HG03378 (cell line): ENCODE measurements around the gene CLCNKA.
"Not testable (repeated sequence)": the region's sequence is repeated elsewhere in the genome, so short reads cannot be mapped to it uniquely, and the experiment has no call there.

Experiments used
- ATAC-seq: cut with Tn5 transposase; IDR thresholded peaks from one replicate; pipeline ENCODE4 v1.9.1; 2021; ENCODE audit warnings: mild to moderate bottlenecking, moderate library complexity; ENCODE audit not compliant: unreplicated experiment

The CLCNKA gene

GRCh38 chr1:16017076-16017460, 4.8 kb upstream of the CLCNKA start:
- no peak for ATAC-seq

- ATAC-seq: no peak
Observed at GRCh38 chr1:16017461-16018303, 4.2 kb upstream of the CLCNKA start, which contains the start of gene HSPB7. HSPB7 (minus strand) TSS chr1:16018043; CDS start chr1:16017963, 80 bp downstream.

GRCh38 chr1:16018308-16018707, 3.5 kb upstream of the CLCNKA start:
- ATAC-seq: no peak

DNA sequence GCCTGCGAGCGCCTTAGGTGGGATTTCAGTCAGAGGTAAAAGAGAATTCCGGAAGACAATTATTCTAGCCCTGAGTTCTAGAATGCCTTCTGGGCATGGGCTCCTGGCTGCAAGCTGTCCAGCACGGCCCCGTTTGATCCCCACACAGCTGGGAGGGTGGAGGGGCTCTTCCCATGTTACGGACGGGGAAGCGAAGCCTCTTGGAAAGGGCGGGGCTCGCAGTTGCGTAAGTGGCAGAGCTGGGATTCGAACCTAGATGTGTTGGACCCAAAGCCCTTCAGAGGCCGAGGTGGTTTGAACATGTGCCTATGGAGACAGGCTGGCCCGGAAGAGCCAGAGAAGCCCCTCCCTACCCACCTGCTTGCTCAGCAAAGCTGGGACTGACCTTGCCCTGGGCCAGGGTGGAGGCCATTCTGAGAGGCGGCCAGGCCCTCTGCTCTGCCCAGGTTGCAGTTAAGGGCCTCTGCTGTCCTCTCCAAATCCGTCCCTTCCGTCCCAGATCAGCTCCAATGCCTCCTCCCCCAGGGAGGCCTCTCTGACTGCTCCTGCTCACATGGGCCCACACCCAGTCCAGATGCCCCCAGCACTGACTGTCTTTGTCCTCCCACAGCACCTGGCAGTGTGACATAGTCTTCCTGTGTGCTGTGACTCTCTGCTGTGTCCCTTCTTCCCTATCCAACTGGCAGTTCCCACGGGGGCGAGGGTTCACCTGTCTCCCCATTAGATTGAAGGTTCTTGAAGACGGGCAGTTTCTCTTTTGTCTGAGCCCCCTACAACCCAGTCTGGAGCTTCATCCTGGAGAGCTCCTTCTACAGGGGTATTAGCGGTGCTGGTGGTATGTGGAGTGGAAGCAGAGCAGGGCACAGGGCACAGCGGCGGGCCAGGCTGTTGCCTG, 2.8 kb upstream of the CLCNKA start:
- no peak for ATAC-seq

DNA sequence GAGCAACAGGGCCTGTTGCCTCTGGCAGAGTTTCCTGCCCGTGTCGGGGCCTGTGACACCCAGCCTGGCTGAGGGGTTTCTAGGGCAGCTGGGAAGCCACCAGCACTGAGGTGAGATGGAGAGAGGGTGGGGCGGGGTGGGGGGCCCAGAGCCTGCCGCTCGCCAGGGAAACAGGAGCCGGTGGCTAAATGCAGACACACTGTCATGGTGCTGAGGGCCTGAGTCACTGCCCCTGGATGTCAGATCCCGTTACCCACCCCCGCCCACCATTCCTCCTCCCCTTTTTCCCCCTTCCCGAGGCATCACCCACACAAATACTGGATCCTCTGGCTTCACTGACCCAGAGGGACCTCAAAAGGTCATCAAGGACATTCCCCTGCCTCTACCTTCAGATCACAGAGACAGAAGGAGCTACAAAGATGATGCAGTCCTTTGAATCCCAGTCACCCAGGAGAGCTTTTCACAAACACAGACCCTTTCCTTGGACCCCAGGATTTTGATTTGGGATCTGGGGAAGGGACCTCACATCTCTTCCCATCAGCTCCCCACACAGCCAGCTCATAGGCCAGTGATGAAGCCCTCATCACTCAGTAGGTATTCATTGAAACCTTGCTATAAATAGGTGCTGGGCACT, 2.1 kb upstream of the CLCNKA start:
- no peak for ATAC-seq

DNA sequence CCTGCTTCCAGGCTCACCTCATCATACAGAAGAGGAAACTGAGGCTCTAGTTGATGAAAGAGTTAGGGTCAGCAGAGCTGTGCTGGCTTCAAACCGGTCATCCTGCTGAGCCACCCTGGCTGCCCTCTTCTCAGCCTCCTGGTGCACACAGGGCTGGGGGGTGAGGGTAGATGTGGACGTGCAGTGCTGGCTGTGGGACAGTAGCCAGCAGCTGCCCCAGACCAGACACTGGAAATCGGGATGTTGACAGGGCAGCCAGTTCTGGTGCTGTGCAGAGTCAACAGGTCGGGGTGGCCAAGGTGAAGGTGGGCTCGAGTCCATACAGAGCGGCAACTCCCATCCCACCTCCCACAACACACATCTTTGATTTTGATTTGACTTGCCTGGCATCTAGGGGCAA, 1.5 kb upstream of the CLCNKA start:
- ATAC-seq: no peak

GRCh38 chr1:16020878-16021277, 958 bp upstream of the CLCNKA start:
- ATAC-seq: not testable (repeated sequence)

- no peak for ATAC-seq
Observed at GRCh38 chr1:16022393-16022792, 557 bp downstream of the CLCNKA start.

- ATAC-seq: no peak
Observed at GRCh38 chr1:16023050-16023653, 1.3 kb downstream of the CLCNKA start.

GRCh38 chr1:16026302-16026701, 4.5 kb downstream of the CLCNKA start:
- not testable (repeated sequence) for ATAC-seq

DNA sequence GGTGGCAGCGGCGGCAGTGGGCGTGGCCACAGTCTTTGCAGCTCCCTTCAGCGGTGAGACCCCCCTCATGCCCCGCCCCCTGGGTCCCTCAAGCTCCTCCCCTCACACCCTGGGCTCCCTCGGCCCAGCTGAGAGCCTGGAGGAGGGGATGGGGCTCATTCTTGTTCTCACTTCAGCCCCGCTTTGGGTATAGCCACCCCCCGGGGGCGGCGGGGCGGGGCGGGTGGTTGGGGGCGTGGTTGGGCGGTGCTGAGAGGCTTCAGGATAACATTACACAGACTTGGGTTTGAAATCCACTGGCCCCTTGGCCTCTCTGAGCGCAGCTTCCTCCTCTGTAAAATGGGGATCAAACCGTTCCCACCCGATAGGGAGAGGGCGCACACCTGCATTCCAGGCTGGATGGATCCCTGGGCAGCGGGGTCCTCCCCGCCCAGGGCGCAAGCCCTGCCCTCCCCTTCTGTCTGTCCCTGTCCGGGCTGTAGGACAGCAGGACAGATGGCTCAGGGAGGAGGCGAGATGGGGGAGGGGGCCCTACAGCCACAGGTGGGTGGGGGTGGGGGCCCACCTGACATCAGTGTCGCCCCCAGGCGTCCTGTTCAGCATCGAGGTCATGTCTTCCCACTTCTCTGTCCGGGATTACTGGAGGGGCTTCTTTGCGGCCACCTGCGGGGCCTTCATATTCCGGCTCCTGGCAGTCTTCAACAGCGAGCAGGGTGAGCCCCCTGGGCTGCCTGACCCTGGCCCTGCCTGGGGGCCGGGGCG, 5.1 kb downstream of the CLCNKA start:
- ATAC-seq: no peak

DNA sequence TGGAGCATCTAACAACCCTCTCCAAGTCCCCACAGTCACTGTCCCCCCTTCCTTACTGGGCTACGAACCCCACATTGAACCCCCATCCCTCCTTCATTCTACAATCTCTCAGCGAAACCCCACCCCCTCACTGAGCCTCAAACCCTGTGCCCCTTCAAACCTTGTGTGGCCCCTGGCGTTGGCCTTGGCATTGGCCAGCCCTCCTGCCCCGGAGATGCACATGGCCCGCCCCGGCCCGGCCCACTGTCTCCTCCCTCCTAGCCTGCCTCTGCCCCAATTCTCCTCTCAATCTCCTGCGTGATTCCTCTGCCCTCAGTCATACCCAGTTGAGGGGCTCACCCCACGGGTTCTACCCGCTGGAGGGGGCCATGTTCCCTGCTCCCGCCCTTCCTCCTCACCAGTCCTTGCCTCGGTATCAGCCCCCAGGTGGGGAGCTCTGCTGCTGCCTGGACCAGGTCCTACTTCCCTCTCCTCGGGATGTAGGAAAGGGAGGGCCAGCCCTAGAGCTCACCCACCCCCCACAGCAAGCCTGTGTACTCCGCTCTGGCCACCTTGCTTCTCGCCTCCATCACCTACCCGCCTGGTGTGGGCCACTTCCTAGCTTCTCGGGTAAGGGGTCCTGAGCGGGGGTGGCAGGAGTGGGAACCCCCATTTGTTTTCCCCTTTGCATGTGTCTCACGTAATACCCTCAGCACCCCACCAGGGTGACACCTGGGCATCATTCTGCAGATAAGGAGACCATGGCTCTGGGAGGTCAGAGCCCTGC, 6.6 kb downstream of the CLCNKA start:
- ATAC-seq: no peak

- ATAC-seq: not testable (repeated sequence)
Observed at GRCh38 chr1:16029003-16029268, 7.1 kb downstream of the CLCNKA start.

- ATAC-seq: no peak
Observed at GRCh38 chr1:16029288-16029687, 7.5 kb downstream of the CLCNKA start.

DNA sequence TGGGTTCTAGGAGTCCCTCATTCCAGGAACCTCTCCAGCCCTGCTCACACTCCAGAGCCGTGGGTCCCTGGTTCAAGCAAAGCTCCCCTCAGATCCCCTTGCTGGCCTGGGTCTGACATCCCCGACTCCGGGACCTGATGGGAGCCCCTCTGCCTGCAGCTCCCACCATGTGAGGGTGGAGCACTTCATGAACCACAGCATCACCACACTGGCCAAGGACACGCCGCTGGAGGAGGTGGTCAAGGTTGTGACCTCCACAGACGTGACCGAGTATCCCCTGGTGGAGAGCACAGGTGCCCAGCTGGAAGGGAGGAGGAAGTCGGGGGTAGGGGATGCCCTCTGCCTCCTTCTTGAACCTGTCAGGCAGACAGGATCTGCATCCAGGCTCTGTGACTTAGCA, 9.7 kb downstream of the CLCNKA start:
- ATAC-seq: no peak

GRCh38 chr1:16032388-16033102, 10.7 kb downstream of the CLCNKA start:
- ATAC-seq: no peak

GRCh38 chr1:16033103-16033632, 11.3 kb downstream of the CLCNKA start:
- not testable (repeated sequence) for ATAC-seq

GRCh38 chr1:16036461-16036860, 14.6 kb downstream of the CLCNKA start:
- not testable (repeated sequence) for ATAC-seq

- no peak for ATAC-seq
Observed at GRCh38 chr1:16038620-16038912, 16.7 kb downstream of the CLCNKA start.
